Body of pancreas (tissue), 4 donors: ENCODE results near the gene CHST9.

Experiments used
- POLR2A ChIP-seq, 3 donors: fragments of 450-650 bp; IDR thresholded peaks; one replicate each; pipeline ENCODE4 v1.6.1; 2016; ENCODE audit warnings: antibody characterized with exemption in 3 of 3, mild to moderate bottlenecking in 2 of 3
- TF ChIP-seq, protein P1 (sequence below), 7 experiments: fragments of 450-650 bp in 4 of 7; fragments of 200-600 bp in 3 of 7; sonication (generic) in 3 of 7; IDR thresholded peaks; one replicate each; pipeline ENCODE4 v1.5.1; 2016 to 2019; ENCODE audit warnings: antibody characterized with exemption in 7 of 7

DNA sequence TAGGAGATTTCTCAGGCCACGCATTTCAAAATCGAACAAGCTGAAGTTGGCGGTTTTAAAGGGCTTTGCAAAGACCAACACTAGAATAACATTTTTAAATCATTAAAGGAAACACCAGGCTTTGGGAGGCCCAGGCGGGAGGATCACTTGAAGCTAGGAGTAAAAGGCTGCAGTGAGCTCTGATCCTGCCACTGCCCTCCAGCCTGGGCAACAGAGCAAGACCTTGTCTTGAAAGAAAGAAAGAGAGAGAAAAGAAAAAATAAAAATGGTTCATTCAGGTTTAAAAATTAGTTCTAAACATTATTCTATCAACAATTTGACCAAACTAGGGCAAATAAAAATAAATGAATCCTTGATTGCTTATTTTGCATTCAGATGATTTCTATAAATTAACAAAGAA lies 789 bp upstream of the CHST9 start:
- TF ChIP-seq, protein P1, sequence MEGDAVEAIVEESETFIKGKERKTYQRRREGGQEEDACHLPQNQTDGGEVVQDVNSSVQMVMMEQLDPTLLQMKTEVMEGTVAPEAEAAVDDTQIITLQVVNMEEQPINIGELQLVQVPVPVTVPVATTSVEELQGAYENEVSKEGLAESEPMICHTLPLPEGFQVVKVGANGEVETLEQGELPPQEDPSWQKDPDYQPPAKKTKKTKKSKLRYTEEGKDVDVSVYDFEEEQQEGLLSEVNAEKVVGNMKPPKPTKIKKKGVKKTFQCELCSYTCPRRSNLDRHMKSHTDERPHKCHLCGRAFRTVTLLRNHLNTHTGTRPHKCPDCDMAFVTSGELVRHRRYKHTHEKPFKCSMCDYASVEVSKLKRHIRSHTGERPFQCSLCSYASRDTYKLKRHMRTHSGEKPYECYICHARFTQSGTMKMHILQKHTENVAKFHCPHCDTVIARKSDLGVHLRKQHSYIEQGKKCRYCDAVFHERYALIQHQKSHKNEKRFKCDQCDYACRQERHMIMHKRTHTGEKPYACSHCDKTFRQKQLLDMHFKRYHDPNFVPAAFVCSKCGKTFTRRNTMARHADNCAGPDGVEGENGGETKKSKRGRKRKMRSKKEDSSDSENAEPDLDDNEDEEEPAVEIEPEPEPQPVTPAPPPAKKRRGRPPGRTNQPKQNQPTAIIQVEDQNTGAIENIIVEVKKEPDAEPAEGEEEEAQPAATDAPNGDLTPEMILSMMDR (IDR thresholded peaks at IDR 0.05), result no peak
- no peak for TF ChIP-seq POLR2A (IDR thresholded peaks at IDR 0.05)
